ENCODE data around the gene RBMX2. TPM values are rescaled to one million over a fixed set of nuclear protein-coding genes. Genes with fewer than 3 reads are reported as not detected.

The RBMX2 gene
- total RNA-seq (2022; extraction: Qiagen RNA extraction) = 27.0 to 30.8 TPM (median 28.1 TPM) in 5 replicates

GRCh38 chrX:130401415-130402207, at the start of gene RBMX2:
RBMX2 (plus strand) TSS chrX:130401987; CDS start chrX:130402033, 46 bp downstream.

GRCh38 chrX:130385520-130385919, 16.3 kb upstream of the RBMX2 start, which contains the start of gene GPR119:
GPR119 (minus strand) TSS chrX:130385674; CDS start chrX:130385447, 227 bp downstream.

Other genes starting within 250 kb of the RBMX2 start
- 66.6 to 74.0 TPM (median 70.3 TPM) in 5 replicates for gene AIFM1, start 236.1 kb upstream of the RBMX2 start, total RNA-seq (2022; extraction: Qiagen RNA extraction)
- gene RAB33A, start 230.0 kb upstream of the RBMX2 start, total RNA-seq (2022; extraction: Qiagen RNA extraction) = 0.13 to 0.32 TPM (median 0.27 TPM) in 5 replicates
- 2.4 to 2.9 TPM (median 2.6 TPM) in 5 replicates for gene ZNF280C, start 133.1 kb upstream of the RBMX2 start, total RNA-seq (2022; extraction: Qiagen RNA extraction)
- 17.0 to 17.8 TPM (median 17.4 TPM) in 5 replicates for gene SLC25A14, start 62.1 kb upstream of the RBMX2 start, total RNA-seq (2022; extraction: Qiagen RNA extraction)
- not detected in 5 replicates for gene GPR119, start 16.3 kb upstream of the RBMX2 start, total RNA-seq (2022; extraction: Qiagen RNA extraction)